ENCODE data around the gene HECW1.

The HECW1 gene

GRCh38 chr7:43300121-43300520, 187.7 kb downstream of the HECW1 start:
- Histone ChIP-seq H3K4me3 (ENCODE audit: low read depth, low read length) (no peak overlapping the region), H3K4me1 (ENCODE audit: control insufficient read depth, insufficient read depth, low read length) (no peaks in the 10 kb centered on the region), H3K9me3 (ENCODE audit: control insufficient read depth, insufficient read depth, low read depth, low read length) (no peaks in the 10 kb centered on the region), H3K27ac (ENCODE audit: extremely low read depth, low read depth, low read length) (no peak overlapping the region), H3K36me3 (ENCODE audit: control insufficient read depth in 2 of 2, insufficient read depth in 1 of 2, low read length in 2 of 2) (no peaks in the 10 kb centered on the region)
- CTCF ChIA-PET, result no interaction called here
- no peak for TF ChIP-seq SCRT2 (tag by site-specific recombination; IDR thresholded peaks at IDR 0.05)
- no peak for TF ChIP-seq ZNF701 (tag by site-specific recombination; IDR thresholded peaks at IDR 0.05)
- no peak for TF ChIP-seq ZNF23 (tag by site-specific recombination; IDR thresholded peaks at IDR 0.05; ENCODE audit: borderline replicate concordance)
- TF ChIP-seq ZFP37 (tag by site-specific recombination; IDR thresholded peaks at IDR 0.05), result no peak
- TF ChIP-seq ZNF830 (tag by site-specific recombination; IDR thresholded peaks at IDR 0.05; ENCODE audit: low read depth), result no peak
- no peak for TF ChIP-seq MEIS1 (CRISPR knock-in tag; IDR thresholded peaks at IDR 0.05; ENCODE audit: borderline replicate concordance)
- POLR2A ChIA-PET, result no interaction called here

- Histone ChIP-seq H3K4me1 (ENCODE audit: control insufficient read depth, insufficient read depth, low read length) (no peaks in the 10 kb centered on the region), H3K27ac (ENCODE audit: extremely low read depth, low read depth, low read length) (no peak overlapping the region), H3K9me3 (ENCODE audit: control insufficient read depth, insufficient read depth, low read depth, low read length) (no peaks in the 10 kb centered on the region), H3K36me3 (ENCODE audit: control insufficient read depth in 2 of 2, insufficient read depth in 1 of 2, low read length in 2 of 2) (no peaks in the 10 kb centered on the region), H3K4me3 (ENCODE audit: low read depth, low read length) (no peak overlapping the region)
- TF ChIP-seq ZBTB20 (tag by site-specific recombination; IDR thresholded peaks at IDR 0.05) (peak; percentile 67), ZNF311 (tag by site-specific recombination; IDR thresholded peaks at IDR 0.05; ENCODE audit: borderline replicate concordance) (no peak), ZIC2 (tag by site-specific recombination; IDR thresholded peaks at IDR 0.05) (peak; percentile 94), ZEB2 (tag by site-specific recombination; IDR thresholded peaks at IDR 0.05) (no peak), ZNF133 (tag by site-specific recombination; IDR thresholded peaks at IDR 0.05) (no peak)
- POLR2A ChIA-PET, result no interaction called here
- CTCF ChIA-PET, result interaction anchor here (0.5 to 1.6 kb wide), 3 partner anchors 265 to 930 kb away, joined by 3 to 5 read pairs (median 3); no protein-coding TSS in a partner anchor
Measured at GRCh38 chr7:43302211-43302711, 189.8 kb downstream of the HECW1 start.

DNA sequence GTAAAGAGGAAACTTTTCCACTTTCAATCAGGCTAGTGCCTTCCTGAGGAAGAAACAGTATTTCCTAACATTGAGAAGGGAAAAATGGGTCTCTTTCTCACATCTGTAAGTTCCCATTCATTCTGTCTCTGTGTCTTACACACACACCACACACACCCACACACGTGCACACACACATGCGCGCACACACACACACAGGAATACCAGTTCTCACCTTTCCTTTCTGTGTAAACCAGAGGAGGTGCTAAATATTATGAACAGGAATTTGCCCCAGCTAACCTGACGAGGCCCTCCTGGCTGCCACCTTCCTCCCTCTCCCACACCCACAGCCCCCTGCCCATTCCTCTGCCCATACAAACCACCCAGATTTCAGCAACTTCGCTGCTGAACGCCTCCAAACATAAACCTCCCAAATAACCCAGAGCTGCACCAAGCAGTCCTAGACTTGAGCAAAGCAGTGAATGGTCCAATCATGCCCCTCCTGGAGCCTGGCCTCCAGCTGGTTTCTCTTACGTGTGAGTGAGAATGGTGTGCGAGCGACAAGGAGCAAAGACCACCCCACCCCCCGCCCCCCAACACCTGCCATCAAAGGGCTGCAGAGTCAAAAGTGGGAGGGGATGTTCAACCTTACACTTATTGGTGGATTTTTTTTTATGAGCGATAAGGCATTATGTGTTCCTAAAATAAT, 190.5 kb downstream of the HECW1 start:
- Histone ChIP-seq H3K9me3 (ENCODE audit: control insufficient read depth, insufficient read depth, low read depth, low read length) (no peaks in the 10 kb centered on the region), H3K4me1 (ENCODE audit: control insufficient read depth, insufficient read depth, low read length) (no peaks in the 10 kb centered on the region), H3K4me3 (ENCODE audit: low read depth, low read length) (no peak overlapping the region), H3K27ac (ENCODE audit: extremely low read depth, low read depth, low read length) (no peak overlapping the region), H3K36me3 (ENCODE audit: control insufficient read depth in 2 of 2, insufficient read depth in 1 of 2, low read length in 2 of 2) (no peaks in the 10 kb centered on the region)
- ChIA-PET POLR2A (no interaction called here), CTCF (interaction anchor here (0.5 to 1.6 kb wide), 2 partner anchors 266 to 362 kb away, joined by 3 to 5 read pairs; no protein-coding TSS in a partner anchor)
- TF ChIP-seq, protein P1, sequence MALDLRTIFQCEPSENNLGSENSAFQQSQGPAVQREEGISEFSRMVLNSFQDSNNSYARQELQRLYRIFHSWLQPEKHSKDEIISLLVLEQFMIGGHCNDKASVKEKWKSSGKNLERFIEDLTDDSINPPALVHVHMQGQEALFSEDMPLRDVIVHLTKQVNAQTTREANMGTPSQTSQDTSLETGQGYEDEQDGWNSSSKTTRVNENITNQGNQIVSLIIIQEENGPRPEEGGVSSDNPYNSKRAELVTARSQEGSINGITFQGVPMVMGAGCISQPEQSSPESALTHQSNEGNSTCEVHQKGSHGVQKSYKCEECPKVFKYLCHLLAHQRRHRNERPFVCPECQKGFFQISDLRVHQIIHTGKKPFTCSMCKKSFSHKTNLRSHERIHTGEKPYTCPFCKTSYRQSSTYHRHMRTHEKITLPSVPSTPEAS (tag by site-specific recombination; IDR thresholded peaks at IDR 0.05), result peak; percentile 60
- TF ChIP-seq ZNF404 (tag by site-specific recombination; IDR thresholded peaks at IDR 0.05), result no peak
- TF ChIP-seq ZFHX2 (tag by site-specific recombination; conservative IDR thresholded peaks at IDR 0.05), result peak; percentile 55

DNA sequence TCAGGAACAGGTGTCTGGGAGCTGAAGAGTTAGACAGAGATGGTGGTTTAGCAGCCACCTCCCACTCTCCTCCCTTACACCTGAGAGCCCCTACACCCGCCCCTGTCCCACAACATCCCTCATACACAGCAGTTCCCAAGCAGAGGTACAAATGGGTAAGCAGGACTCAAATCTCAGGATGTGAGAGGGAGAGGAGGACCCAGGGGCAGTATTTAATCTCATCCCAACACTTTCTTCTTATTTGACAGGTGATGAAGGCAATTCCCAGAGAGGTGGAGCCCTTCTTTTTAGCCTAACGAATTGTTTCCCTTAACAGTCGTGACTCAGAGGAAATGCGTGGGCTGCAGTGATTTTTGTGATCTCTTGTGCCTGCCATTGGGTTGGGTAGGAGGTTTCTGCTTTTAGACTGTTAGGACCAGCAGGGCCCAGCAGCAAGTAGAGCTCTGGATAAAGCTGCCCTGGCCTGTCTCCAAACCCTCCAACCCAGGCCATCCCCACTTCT, 191.3 kb downstream of the HECW1 start:
- CTCF ChIA-PET, result interaction anchor here (0.9 kb wide), 1 partner anchor 136 kb away, joined by 3 read pairs; no protein-coding TSS in a partner anchor
- POLR2A ChIA-PET, result no interaction called here
- Histone ChIP-seq H3K4me3 (ENCODE audit: low read depth, low read length) (no peak overlapping the region), H3K9me3 (ENCODE audit: control insufficient read depth, insufficient read depth, low read depth, low read length) (no peaks in the 10 kb centered on the region), H3K4me1 (ENCODE audit: control insufficient read depth, insufficient read depth, low read length) (no peaks in the 10 kb centered on the region), H3K27ac (ENCODE audit: extremely low read depth, low read depth, low read length) (no peak overlapping the region), H3K36me3 (ENCODE audit: control insufficient read depth in 2 of 2, insufficient read depth in 1 of 2, low read length in 2 of 2) (no peaks in the 10 kb centered on the region)
- TF ChIP-seq EGR2 (tag by site-specific recombination; IDR thresholded peaks at IDR 0.05; ENCODE audit: low read depth) (0 out of 2 replicates have a peak, but pooled peaks have one; percentile 26), ZBTB10 (tag by site-specific recombination; IDR thresholded peaks at IDR 0.05) (no peak), ZFHX2 (tag by site-specific recombination; conservative IDR thresholded peaks at IDR 0.05) (peak; percentile 57; the same call in 1 of the 2 replicates)
